NCI-H2107 treated with DMSO at 0.1 percent for 48 hours (cell line): ENCODE data around the gene XYLT1.
"Not testable (repeated sequence)": the region's sequence is repeated elsewhere in the genome, so short reads cannot be mapped to it uniquely, and the experiment has no call there.

ENCODE experiments used
- DNase-seq: peaks from one replicate; lab custom pipeline; 2025; ENCODE audit not compliant: unreplicated experiment; lab: John Stamatoyannopoulos, UW

The XYLT1 gene

GRCh38 chr16:17432901-17433576, 37.7 kb downstream of the XYLT1 start:
- DNase-seq = no peak

GRCh38 chr16:17431968-17432625, 38.7 kb downstream of the XYLT1 start:
- no peak for DNase-seq

- no peak for DNase-seq
Observed at GRCh38 chr16:17431012-17431411, 39.7 kb downstream of the XYLT1 start.

GRCh38 chr16:17426451-17426850, 44.3 kb downstream of the XYLT1 start:
- no peak for DNase-seq

GRCh38 chr16:17424771-17425170, 46.0 kb downstream of the XYLT1 start:
- no peak for DNase-seq

- no peak for DNase-seq
Observed at GRCh38 chr16:17423221-17423620, 47.5 kb downstream of the XYLT1 start.

GRCh38 chr16:17420816-17421215, 49.9 kb downstream of the XYLT1 start:
- no peak for DNase-seq

- DNase-seq = no peak
Observed at GRCh38 chr16:17419266-17419665, 51.5 kb downstream of the XYLT1 start.

- DNase-seq = no peak
Observed at GRCh38 chr16:17417740-17418139, 53.0 kb downstream of the XYLT1 start.

GRCh38 chr16:17416461-17417311, 54.1 kb downstream of the XYLT1 start:
- no peak for DNase-seq

- DNase-seq = no peak
Observed at GRCh38 chr16:17414916-17415315, 55.8 kb downstream of the XYLT1 start.

- DNase-seq = no peak
Observed at GRCh38 chr16:17414421-17414820, 56.3 kb downstream of the XYLT1 start.

- DNase-seq = no peak
Observed at GRCh38 chr16:17413508-17413907, 57.3 kb downstream of the XYLT1 start.

GRCh38 chr16:17412791-17413190, 58.0 kb downstream of the XYLT1 start:
- DNase-seq = no peak

GRCh38 chr16:17412221-17412620, 58.5 kb downstream of the XYLT1 start:
- DNase-seq = no peak

GRCh38 chr16:17411263-17411662, 59.5 kb downstream of the XYLT1 start:
- no peak for DNase-seq

- not testable (repeated sequence) for DNase-seq
Observed at GRCh38 chr16:17410316-17410715, 60.4 kb downstream of the XYLT1 start.

- no peak for DNase-seq
Observed at GRCh38 chr16:17409894-17410293, 60.9 kb downstream of the XYLT1 start.

GRCh38 chr16:17408955-17409441, 61.8 kb downstream of the XYLT1 start:
- DNase-seq = no peak

- DNase-seq = no peak
Observed at GRCh38 chr16:17408296-17408695, 62.5 kb downstream of the XYLT1 start.

GRCh38 chr16:17407321-17407720, 63.4 kb downstream of the XYLT1 start:
- DNase-seq = no peak
